ENCODE data around the gene ZNF668.

ZNF668 gene

DNA sequence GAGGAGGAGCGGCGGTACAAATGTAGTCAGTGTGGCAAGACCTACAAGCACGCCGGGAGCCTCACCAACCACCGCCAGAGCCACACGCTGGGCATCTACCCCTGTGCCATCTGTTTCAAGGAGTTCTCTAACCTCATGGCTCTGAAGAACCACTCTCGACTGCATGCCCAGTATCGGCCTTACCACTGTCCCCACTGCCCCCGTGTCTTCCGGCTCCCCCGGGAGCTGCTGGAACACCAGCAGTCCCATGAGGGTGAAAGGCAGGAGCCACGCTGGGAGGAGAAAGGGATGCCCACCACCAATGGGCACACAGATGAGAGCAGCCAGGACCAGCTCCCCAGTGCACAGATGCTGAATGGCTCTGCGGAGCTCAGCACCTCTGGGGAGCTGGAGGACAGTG is 3.0 kb upstream of the ZNF668 start:
- WGBS = 96% methylated on average over 13 of the region's 13 CpGs
- H4K91ac ChIP-seq (ENCODE audit: low read length) = no peak overlapping the region
- no peak overlapping the region for H3K4me3 ChIP-seq (ENCODE audit: insufficient read depth in 1 of 2, low read depth in 1 of 2, low read length in 2 of 2)
- peaks cover 11% of the 10 kb centered on the region for H3K4me1 ChIP-seq (ENCODE audit: control insufficient read depth, insufficient read depth, low read depth, low read length)
- no peak overlapping the region for H2BK120ac ChIP-seq (ENCODE audit: low read depth, low read length)
- H2BK15ac ChIP-seq (ENCODE audit: low read depth, poor library complexity, severe bottlenecking) = no peak overlapping the region
- no peak overlapping the region for H3K23ac ChIP-seq (ENCODE audit: low read length in 2 of 2)
- no peak overlapping the region for H2BK12ac ChIP-seq (ENCODE audit: low read length in 2 of 2)
- no peaks in the 10 kb centered on the region for H3K27me3 ChIP-seq (ENCODE audit: control insufficient read depth in 1 of 2, insufficient read depth in 1 of 2, low read length in 2 of 2)
- H3K9me3 ChIP-seq (ENCODE audit: control insufficient read depth, low read length) = no peaks in the 10 kb centered on the region
- no peak overlapping the region for H2BK5ac ChIP-seq (ENCODE audit: low read depth, low read length, poor library complexity, severe bottlenecking)
- peaks cover 56% of the 10 kb centered on the region for H3K79me1 ChIP-seq (replicated peaks; ENCODE audit: low read length, poor library complexity, severe bottlenecking)
- H3K14ac ChIP-seq (ENCODE audit: low read length in 2 of 2) = no peak overlapping the region
- DNase-seq = no peak
- no peak overlapping the region for H3K18ac ChIP-seq (ENCODE audit: low read depth in 1 of 2, low read length in 2 of 2)
- no peak overlapping the region for H3K4ac ChIP-seq (ENCODE audit: low read depth in 1 of 2, low read length in 2 of 2)
- no peak overlapping the region for H2AFZ ChIP-seq (ENCODE audit: low read depth, low read length)
- H2AK5ac ChIP-seq (ENCODE audit: low read length, severe bottlenecking) = no peak overlapping the region
- no peak overlapping the region for H3K9ac ChIP-seq (ENCODE audit: low read length)
- no peak overlapping the region for H3K27ac ChIP-seq (ENCODE audit: low read length, poor library complexity, severe bottlenecking)
- peaks cover 61 to 63% of the 10 kb centered on the region in 2 experiments for H3K36me3 ChIP-seq (ENCODE audit: control insufficient read depth in 1 of 2, insufficient read depth in 2 of 2, low read depth in 1 of 2, low read length in 2 of 2)
- H3K4me2 ChIP-seq (ENCODE audit: low read length, poor library complexity, severe bottlenecking) = no peak overlapping the region
- H4K8ac ChIP-seq (ENCODE audit: low read length) = no peak overlapping the region

DNA sequence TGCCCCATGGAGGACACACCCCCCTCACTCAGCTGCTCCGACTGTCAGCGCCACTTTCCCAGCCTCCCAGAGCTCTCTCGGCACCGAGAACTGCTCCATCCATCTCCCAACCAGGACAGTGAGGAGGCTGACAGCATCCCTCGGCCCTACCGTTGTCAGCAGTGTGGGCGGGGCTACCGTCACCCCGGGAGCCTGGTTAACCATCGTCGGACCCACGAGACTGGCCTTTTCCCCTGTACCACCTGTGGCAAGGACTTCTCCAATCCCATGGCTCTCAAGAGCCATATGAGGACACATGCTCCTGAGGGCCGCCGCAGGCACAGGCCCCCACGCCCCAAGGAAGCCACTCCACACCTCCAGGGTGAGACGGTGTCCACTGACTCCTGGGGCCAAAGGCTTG is 2.3 kb upstream of the ZNF668 start:
- Histone ChIP-seq H2BK5ac (ENCODE audit: low read depth, low read length, poor library complexity, severe bottlenecking) (no peak overlapping the region), H3K9me3 (ENCODE audit: control insufficient read depth, low read length) (no peaks in the 10 kb centered on the region), H4K91ac (ENCODE audit: low read length) (no peak overlapping the region), H3K36me3 (ENCODE audit: control insufficient read depth in 1 of 2, insufficient read depth in 2 of 2, low read depth in 1 of 2, low read length in 2 of 2) (peaks cover 54 to 56% of the 10 kb centered on the region in 2 experiments), H2BK12ac (ENCODE audit: low read length in 2 of 2) (peak overlapping the region in 1 of 2 experiments; percentile 45), H3K23ac (ENCODE audit: low read length in 2 of 2) (no peak overlapping the region), H3K79me1 (replicated peaks; ENCODE audit: low read length, poor library complexity, severe bottlenecking) (peaks cover 52% of the 10 kb centered on the region), H2BK120ac (ENCODE audit: low read depth, low read length) (no peak overlapping the region), H2AK5ac (ENCODE audit: low read length, severe bottlenecking) (no peak overlapping the region), H3K4me1 (ENCODE audit: control insufficient read depth, insufficient read depth, low read depth, low read length) (peaks cover 8% of the 10 kb centered on the region), H3K4ac (ENCODE audit: low read depth in 1 of 2, low read length in 2 of 2) (no peak overlapping the region), H3K14ac (ENCODE audit: low read length in 2 of 2) (no peak overlapping the region), H3K4me3 (ENCODE audit: insufficient read depth in 1 of 2, low read depth in 1 of 2, low read length in 2 of 2) (no peak overlapping the region), H2AFZ (ENCODE audit: low read depth, low read length) (no peak overlapping the region), H3K4me2 (ENCODE audit: low read length, poor library complexity, severe bottlenecking) (no peak overlapping the region), H3K27me3 (ENCODE audit: control insufficient read depth in 1 of 2, insufficient read depth in 1 of 2, low read length in 2 of 2) (no peaks in the 10 kb centered on the region), H3K27ac (ENCODE audit: low read length, poor library complexity, severe bottlenecking) (no peak overlapping the region), H2BK15ac (ENCODE audit: low read depth, poor library complexity, severe bottlenecking) (no peak overlapping the region), H4K8ac (ENCODE audit: low read length) (no peak overlapping the region), H3K9ac (ENCODE audit: low read length) (no peak overlapping the region), H3K18ac (ENCODE audit: low read depth in 1 of 2, low read length in 2 of 2) (no peak overlapping the region)
- no peak for DNase-seq
- WGBS = 96% methylated on average over 16 of the region's 16 CpGs

DNA sequence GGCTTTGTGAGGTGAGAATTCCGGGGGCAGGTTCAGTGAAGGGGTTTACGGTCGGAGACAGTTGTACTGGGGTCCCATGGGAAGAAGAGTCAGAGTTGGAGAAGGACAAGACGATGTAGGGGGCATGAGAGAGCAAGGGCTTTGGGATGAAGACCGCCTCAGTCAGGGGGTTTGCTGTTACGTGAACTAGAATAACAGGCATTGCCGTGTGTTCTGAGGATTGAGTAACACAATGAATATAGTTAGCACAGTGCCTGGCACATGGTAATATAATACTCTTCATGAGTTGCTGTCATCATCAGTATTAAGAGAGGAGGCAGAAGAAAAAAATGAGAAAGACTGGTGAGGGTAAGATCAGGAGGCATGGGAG is 759 bp upstream of the ZNF668 start:
- Histone ChIP-seq H2BK120ac (ENCODE audit: low read depth, low read length) (no peak overlapping the region), H4K8ac (ENCODE audit: low read length) (peak overlapping the region; percentile 95), H3K4me2 (ENCODE audit: low read length, poor library complexity, severe bottlenecking) (peak overlapping the region; percentile 91), H2BK5ac (ENCODE audit: low read depth, low read length, poor library complexity, severe bottlenecking) (no peak overlapping the region), H3K18ac (ENCODE audit: low read depth in 1 of 2, low read length in 2 of 2) (peak overlapping the region; percentile 65 to 94), H3K4ac (ENCODE audit: low read depth in 1 of 2, low read length in 2 of 2) (peak overlapping the region; percentile 47 to 88), H3K23ac (ENCODE audit: low read length in 2 of 2) (peak overlapping the region in 1 of 2 experiments; percentile 48), H3K14ac (ENCODE audit: low read length in 2 of 2) (no peak overlapping the region), H3K4me3 (ENCODE audit: insufficient read depth in 1 of 2, low read depth in 1 of 2, low read length in 2 of 2) (peak overlapping the region; percentile 87 to 92), H2AFZ (ENCODE audit: low read depth, low read length) (no peak overlapping the region), H4K91ac (ENCODE audit: low read length) (no peak overlapping the region), H2BK12ac (ENCODE audit: low read length in 2 of 2) (no peak overlapping the region), H3K79me1 (replicated peaks; ENCODE audit: low read length, poor library complexity, severe bottlenecking) (peaks cover 38% of the 10 kb centered on the region), H2AK5ac (ENCODE audit: low read length, severe bottlenecking) (peak overlapping the region; percentile 58), H3K27me3 (ENCODE audit: control insufficient read depth in 1 of 2, insufficient read depth in 1 of 2, low read length in 2 of 2) (no peaks in the 10 kb centered on the region), H2BK15ac (ENCODE audit: low read depth, poor library complexity, severe bottlenecking) (peak overlapping the region; percentile 97), H3K9me3 (ENCODE audit: control insufficient read depth, low read length) (no peaks in the 10 kb centered on the region), H3K27ac (ENCODE audit: low read length, poor library complexity, severe bottlenecking) (peak overlapping the region; percentile 91), H3K9ac (ENCODE audit: low read length) (peak overlapping the region; percentile 94), H3K4me1 (ENCODE audit: control insufficient read depth, insufficient read depth, low read depth, low read length) (peaks cover 7% of the 10 kb centered on the region), H3K36me3 (ENCODE audit: control insufficient read depth in 1 of 2, insufficient read depth in 2 of 2, low read depth in 1 of 2, low read length in 2 of 2) (peaks cover 39 to 40% of the 10 kb centered on the region in 2 experiments)
- DNase-seq = no peak
- 2% methylated on average over 7 of the region's 7 CpGs for WGBS

DNA sequence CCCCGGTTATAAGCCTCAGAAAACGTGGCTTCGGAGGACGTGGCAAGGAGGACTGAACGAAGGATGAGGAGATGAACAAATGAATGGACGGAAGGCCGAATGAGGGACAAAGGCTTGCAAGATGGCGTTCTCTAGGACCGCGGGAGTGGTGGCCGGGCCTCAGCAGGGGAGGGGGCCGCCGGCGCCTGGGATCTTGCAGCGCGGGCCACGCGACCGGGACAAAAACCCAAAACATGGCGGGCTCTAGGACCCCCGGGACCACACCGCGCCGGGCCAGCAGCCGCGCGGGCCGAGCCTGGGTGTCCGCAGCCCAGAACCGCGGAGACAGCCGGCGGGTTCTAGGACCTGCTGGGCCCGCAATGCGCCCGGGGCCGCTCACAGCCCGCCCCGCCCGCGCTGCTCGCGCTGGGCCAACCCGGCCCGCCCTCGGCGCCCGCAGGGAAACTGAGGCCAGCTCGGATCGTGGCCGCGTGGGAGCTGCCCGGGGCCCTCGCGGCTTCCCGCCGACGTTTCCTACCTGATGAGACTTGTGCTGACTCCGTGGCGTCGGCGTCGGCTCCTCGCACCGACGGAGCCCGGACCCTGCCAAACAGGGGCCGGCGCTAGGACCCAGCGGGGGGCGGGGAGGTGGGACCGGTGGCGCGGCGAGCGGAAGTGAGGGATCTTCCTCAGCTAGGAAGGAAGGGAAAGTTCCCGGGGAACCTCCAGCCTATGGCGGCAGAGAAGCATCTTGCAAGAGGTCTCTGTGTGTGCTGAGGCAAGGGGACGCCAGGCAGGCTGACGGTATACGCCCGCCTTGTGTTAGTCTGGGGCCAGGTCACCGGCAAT is 684 bp downstream of the ZNF668 start:
- H2AK5ac ChIP-seq (ENCODE audit: low read length, severe bottlenecking) = peak overlapping the region; percentile 70
- DNase-seq = peak; percentile 95

More for the DNA sequence above, 684 bp downstream of the ZNF668 start:
- Histone ChIP-seq H2AFZ (ENCODE audit: low read depth, low read length) (peak overlapping the region; percentile 92), H3K4me2 (ENCODE audit: low read length, poor library complexity, severe bottlenecking) (peak overlapping the region; percentile 81), H2BK120ac (ENCODE audit: low read depth, low read length) (peak overlapping the region; percentile 87), H3K14ac (ENCODE audit: low read length in 2 of 2) (peak overlapping the region; percentile 92 to 99), H3K27me3 (ENCODE audit: control insufficient read depth in 1 of 2, insufficient read depth in 1 of 2, low read length in 2 of 2) (no peaks in the 10 kb centered on the region), H4K91ac (ENCODE audit: low read length) (peak overlapping the region; percentile 91), H3K4me1 (ENCODE audit: control insufficient read depth, insufficient read depth, low read depth, low read length) (peaks cover 10% of the 10 kb centered on the region), H4K8ac (ENCODE audit: low read length) (peak overlapping the region; percentile 92), H2BK12ac (ENCODE audit: low read length in 2 of 2) (no peak overlapping the region), H3K27ac (ENCODE audit: low read length, poor library complexity, severe bottlenecking) (peak overlapping the region; percentile 85), H3K4me3 (ENCODE audit: insufficient read depth in 1 of 2, low read depth in 1 of 2, low read length in 2 of 2) (peak overlapping the region; percentile 82 to 87), H3K23ac (ENCODE audit: low read length in 2 of 2) (peak overlapping the region in 1 of 2 experiments; percentile 90), H3K36me3 (ENCODE audit: control insufficient read depth in 1 of 2, insufficient read depth in 2 of 2, low read depth in 1 of 2, low read length in 2 of 2) (peaks cover 25 to 26% of the 10 kb centered on the region in 2 experiments), H3K79me1 (replicated peaks; ENCODE audit: low read length, poor library complexity, severe bottlenecking) (peaks cover 24% of the 10 kb centered on the region), H3K9me3 (ENCODE audit: control insufficient read depth, low read length) (no peaks in the 10 kb centered on the region), H2BK5ac (ENCODE audit: low read depth, low read length, poor library complexity, severe bottlenecking) (peak overlapping the region; percentile 92), H3K18ac (ENCODE audit: low read depth in 1 of 2, low read length in 2 of 2) (peak overlapping the region; percentile 96 to 98), H3K4ac (ENCODE audit: low read depth in 1 of 2, low read length in 2 of 2) (peak overlapping the region; percentile 98 to 99), H2BK15ac (ENCODE audit: low read depth, poor library complexity, severe bottlenecking) (peak overlapping the region; percentile 91), H3K9ac (ENCODE audit: low read length) (peak overlapping the region; percentile 94)
- WGBS = under 1% methylated on average over 72 of the region's 83 CpGs
